Heart right ventricle (tissue), 16 donors: Measurements from ENCODE around the gene PIP5KL1. TPM values are rescaled to one million over a fixed set of nuclear protein-coding genes. Genes with fewer than 3 reads are reported as not detected.

Source experiments
- ATAC-seq, 8 donors: fragments of 200-7000 bp; cut with Tn5 transposase; one replicate each; pipeline ENCODE4 v1.9.1; 2020; ENCODE audit warnings: mild to moderate bottlenecking in 8 of 8, moderate library complexity in 8 of 8, moderate number of reproducible peaks in 1 of 8
- DNase-seq, 2 donors: peaks; one replicate each; pipeline ENCODE4 v3.0.0-alpha.2; 2020
- H3K27ac ChIP-seq, 10 donors: fragments of 200-600 bp; sonication (generic) in 2 of 10; one replicate each; pipeline versions ENCODE4 v1.5.0 to v1.8.0; 2020 to 2022; ENCODE audit warnings: mild to moderate bottlenecking in 3 of 10
- H3K27me3 ChIP-seq, 7 donors: fragments of 200-600 bp; one replicate each; pipeline ENCODE4 v1.8.0; 2021 to 2022; ENCODE audit warnings: mild to moderate bottlenecking in 2 of 7
- H3K36me3 ChIP-seq, 9 donors: fragments of 200-600 bp; sonication (generic) in 1 of 9; one replicate each; pipeline versions ENCODE4 v1.5.0 to v1.8.0; 2020 to 2022; ENCODE audit warnings: mild to moderate bottlenecking in 2 of 9
- H3K4me1 ChIP-seq, 9 donors: fragments of 200-600 bp; sonication (generic) in 1 of 9; one replicate each; pipeline versions ENCODE4 v1.5.0 to v1.8.0; 2020 to 2022; ENCODE audit warnings: mild to moderate bottlenecking in 4 of 9
- H3K4me3 ChIP-seq, 10 donors: fragments of 200-600 bp; sonication (generic) in 2 of 10; one replicate each; pipeline versions ENCODE4 v1.5.0 to v1.8.0; 2020 to 2022; ENCODE audit warnings: mild to moderate bottlenecking in 7 of 10, moderate library complexity in 2 of 10
- H3K9me3 ChIP-seq, 11 donors: fragments of 200-600 bp in 10 of 11; sonication (generic) in 2 of 11; one replicate each; pipeline versions ENCODE4 v1.5.0 to v1.8.0; 2013 to 2022; ENCODE audit warnings: mild to moderate bottlenecking in 2 of 11, control low read depth in 1 of 11, moderate library complexity in 1 of 11
- CTCF ChIP-seq, 9 donors: fragments of 200-600 bp; sonication (generic) in 2 of 9; IDR thresholded peaks; one replicate each; pipeline versions ENCODE4 v1.5.0 to v1.8.0; 2021 to 2022; ENCODE audit warnings: antibody characterized with exemption in 9 of 9, mild to moderate bottlenecking in 5 of 9, moderate library complexity in 1 of 9
- WGBS, 2 donors: extraction: QIAGEN DNeasy Blood & Tissue Kit; methylation state at CpG; one replicate each; pipeline ENCODE4 v1.1.7; 2013; ENCODE audit warnings: inconsistent platforms in 1 of 2; 5-methylcytosine and 5-hydroxymethylcytosine counted together
- intact Hi-C, 10 donors: fragments of 100-400 bp; cut with DNase I; formaldehyde crosslinking; loops; one replicate each; pipeline versions ENCODE4 v1.11.1 to v1.14.2; 2022
- polyA plus RNA-seq, 2 donors: library from polyadenylated mRNA; stranded (reverse); fragments of 200-250 nt; gene quantifications; one replicate each; pipeline ENCODE4 v1.2.3, GENCODE V29; 2013
- total RNA-seq, 10 donors: library from RNA; stranded (reverse); fragmentation: NEBNext Ultra II Directional in 3 of 10; extraction: Animal tissue kit (Norgen Biotek cat#: 25700) in 3 of 10; gene quantifications; one replicate each; pipeline versions ENCODE4 v1.2.1 to v1.2.4, GENCODE V29; 2021 to 2023
- donor health status: Arrhythmogenic right ventricular cardiomyopathy.
- donor health status: ischemic (EF 13 %, LVEDD 7.1; RV severe dilation, severe dysfunction).
- donor health status: healthy with polysubstance abuse.
- donor health status: DM: no; HTN: yes; CAD: no.
- donor health status: DM: no; HTN: no; CAD: no.
- donor health status: ischemic (EF 25% LVEDD 6.9; RV normal size, moderate dysfunction).
- donor health status: ischemic (EF 25% LVEDD 5.7; RV mildly dilated, moderate dysfunction).
- donor health status: healthy.
- donor health status: DM: yes; HTN: yes; CAD: no.
- donor health status: Ischemic cardiomyopathy.
- donor health status: ischemic (EF 35%, LVEDD 5.7; RV mildly dilated, moderate dysfunction).
- donor health status: nonischemic (EF 11% LVEDD 7.7; RV severe dilation, severe dysfunction).
- donor health status: DM: yes; HTN: yes; CAD: no.
- donor health status: PGD.
- donor health status: ischemic (EF 29% LVEDD 5.4; RV normal size, mild dysfunction).
- donor health status: nonischemic (EF 23%, LVEDD 6.1; RV moderate dilation, normal function).

The PIP5KL1 gene
- total and polyA plus RNA-seq, 12 donors, result 0.25 to 0.59 (median 0.46) TPM; not detected in 4

GRCh38 chr9:127950513-127951289, 20.1 kb upstream of the PIP5KL1 start:
- intact Hi-C loops, result no loop called here
- Histone ChIP-seq H3K27ac (peak overlapping the region in 9 of 10 donors; percentile 39 to 85 (median 76)), H3K4me1 (peaks cover 4 to 94% (median 57%) of the 10 kb centered on the region in 9 donors), H3K36me3 (peaks cover 0 to 11% (median 0%) of the 10 kb centered on the region in 9 donors), H3K27me3 (no peaks in the 10 kb centered on the region), H3K4me3 (peak overlapping the region in 4 of 10 donors; percentile 2 to 17 (median 9)), H3K9me3 (no peaks in the 10 kb centered on the region)
- TF ChIP-seq CTCF (IDR thresholded peaks at IDR 0.05), result no peak
- peak; percentile 46 to 83 (median 60) for ATAC-seq
- peak; percentile 62 to 70 for DNase-seq
- WGBS, 2 donors, result 22 to 38% methylated on average over 21 of the region's 21 CpGs

GRCh38 chr9:127949827-127950512, 19.4 kb upstream of the PIP5KL1 start:
- intact Hi-C loops, result loop anchor here in 4 of 10 donors (5.0 to 10.0 kb wide), 2 partner anchors 32 to 165 kb away; partner anchors contain the start of gene EEIG1 (in 2 of the 4)
- Histone ChIP-seq H3K27me3 (no peaks in the 10 kb centered on the region), H3K4me3 (peak overlapping the region in 4 of 10 donors; percentile 2 to 17 (median 9)), H3K9me3 (no peaks in the 10 kb centered on the region), H3K4me1 (peaks cover 4 to 92% (median 51%) of the 10 kb centered on the region in 9 donors), H3K27ac (peak overlapping the region in 9 of 10 donors; percentile 39 to 85 (median 76)), H3K36me3 (peaks cover 0 to 19% (median 2%) of the 10 kb centered on the region in 9 donors)
- peak; percentile 47 to 65 for DNase-seq
- peak in 7 of 8 donors; percentile 17 to 70 (median 57) for ATAC-seq
- 52 to 66% methylated on average over 17 of the region's 17 CpGs for WGBS, 2 donors
- TF ChIP-seq CTCF (IDR thresholded peaks at IDR 0.05), result no peak

DNA sequence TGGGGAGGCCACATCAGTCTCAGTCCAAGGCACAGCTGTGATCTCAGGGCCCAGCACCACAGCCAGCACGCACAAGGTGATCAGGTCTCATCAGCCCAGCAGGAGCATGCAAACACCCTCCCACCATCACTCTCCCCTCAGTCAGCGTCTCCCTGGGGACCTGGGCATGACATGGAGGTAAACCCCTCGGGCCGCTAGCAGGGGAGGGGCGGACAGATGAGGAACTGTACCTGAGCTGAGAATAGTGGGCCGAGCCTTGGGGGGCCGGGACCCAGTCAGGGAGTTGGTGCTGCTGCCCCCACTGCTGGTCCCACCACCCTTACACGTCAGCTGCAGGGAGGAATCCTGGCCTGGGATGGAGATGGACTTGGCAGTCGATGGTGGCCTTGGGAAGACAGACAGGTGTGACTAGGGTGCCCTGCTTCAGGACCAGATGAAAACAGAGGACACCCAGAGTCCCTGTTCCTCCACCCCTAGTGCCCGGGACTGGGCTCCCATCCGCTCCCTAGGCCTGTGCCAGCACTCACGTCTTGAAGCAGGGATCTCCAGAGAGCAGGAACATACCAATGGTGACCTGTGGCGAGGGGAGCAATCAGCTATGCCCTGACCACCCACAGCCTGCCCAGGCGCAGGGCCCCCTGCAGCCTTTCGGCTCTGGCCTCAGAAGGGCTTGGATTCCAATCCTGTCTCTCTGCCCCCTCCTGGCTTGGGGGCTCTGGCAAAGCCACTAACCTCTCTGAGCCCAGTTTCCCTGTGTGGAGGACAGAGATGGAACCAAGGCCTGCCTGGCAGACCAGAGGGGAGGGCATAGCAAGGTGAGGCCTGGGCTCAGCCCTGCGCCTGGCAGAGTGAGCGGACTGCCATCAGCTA, 17.5 kb upstream of the PIP5KL1 start:
- intact Hi-C loops, result loop anchor here in 4 of 10 donors (2.0 to 10.0 kb wide), 3 partner anchors 34 to 167 kb away; partner anchors contain the start of gene EEIG1 (in 2 of the 4)
- ATAC-seq, result no peak
- Histone ChIP-seq H3K4me3 (no peak overlapping the region), H3K27me3 (no peaks in the 10 kb centered on the region), H3K9me3 (no peaks in the 10 kb centered on the region), H3K27ac (peak overlapping the region in 5 of 10 donors; percentile 40 to 85 (median 62)), H3K36me3 (peaks cover 0 to 35% (median 9%) of the 10 kb centered on the region in 9 donors), H3K4me1 (peaks cover 4 to 86% (median 38%) of the 10 kb centered on the region in 9 donors)
- WGBS, 2 donors, result 81 to 88% methylated on average over 17 of the region's 17 CpGs
- DNase-seq, result peak in 1 of 2 donors; percentile 8
- TF ChIP-seq CTCF (IDR thresholded peaks at IDR 0.05), result no peak
